ENCODE results near the gene ZNF318.

DNA sequence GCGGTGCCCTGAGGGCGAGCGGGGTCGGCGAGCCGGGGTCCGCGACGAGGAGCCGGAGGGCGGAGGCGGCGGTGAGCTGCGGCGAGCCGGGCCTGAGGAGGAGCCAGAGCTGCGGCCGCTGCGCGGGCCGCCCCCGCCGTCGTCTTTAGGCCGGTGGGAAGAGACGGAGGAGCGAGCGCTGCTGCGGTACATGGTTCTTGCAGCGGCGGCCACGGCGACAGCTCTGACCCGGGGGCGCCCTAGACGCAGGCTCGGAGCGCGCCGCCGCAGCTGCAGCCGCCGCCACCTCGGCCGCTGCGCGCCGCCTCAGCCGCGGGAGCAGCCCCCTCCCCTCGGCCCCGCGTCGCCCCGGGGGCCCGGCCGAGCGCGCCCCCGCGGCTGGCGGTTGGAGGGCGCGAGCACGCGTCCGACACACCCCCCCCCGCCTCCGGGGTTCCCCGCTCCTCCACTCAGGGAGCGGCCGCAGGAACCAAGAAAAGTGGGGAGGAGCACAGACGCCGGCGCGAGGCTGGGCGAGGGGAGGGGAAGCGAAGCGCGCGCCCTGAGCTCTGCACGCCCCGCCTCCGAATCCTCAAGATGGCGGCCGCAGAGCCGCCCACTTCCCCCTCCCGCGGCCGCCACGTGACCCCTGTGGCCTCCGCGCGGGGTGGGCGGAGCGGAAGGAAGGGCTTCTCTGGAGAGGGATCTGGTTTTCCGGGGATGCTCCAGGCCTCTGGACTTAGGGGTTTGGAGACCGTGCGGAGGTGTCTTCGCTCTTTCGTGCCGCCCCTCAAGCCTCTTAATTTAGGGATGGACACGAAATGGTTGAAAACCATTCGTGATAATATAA lies at the start of gene ZNF318:
- TF ChIP-seq, protein P1, sequence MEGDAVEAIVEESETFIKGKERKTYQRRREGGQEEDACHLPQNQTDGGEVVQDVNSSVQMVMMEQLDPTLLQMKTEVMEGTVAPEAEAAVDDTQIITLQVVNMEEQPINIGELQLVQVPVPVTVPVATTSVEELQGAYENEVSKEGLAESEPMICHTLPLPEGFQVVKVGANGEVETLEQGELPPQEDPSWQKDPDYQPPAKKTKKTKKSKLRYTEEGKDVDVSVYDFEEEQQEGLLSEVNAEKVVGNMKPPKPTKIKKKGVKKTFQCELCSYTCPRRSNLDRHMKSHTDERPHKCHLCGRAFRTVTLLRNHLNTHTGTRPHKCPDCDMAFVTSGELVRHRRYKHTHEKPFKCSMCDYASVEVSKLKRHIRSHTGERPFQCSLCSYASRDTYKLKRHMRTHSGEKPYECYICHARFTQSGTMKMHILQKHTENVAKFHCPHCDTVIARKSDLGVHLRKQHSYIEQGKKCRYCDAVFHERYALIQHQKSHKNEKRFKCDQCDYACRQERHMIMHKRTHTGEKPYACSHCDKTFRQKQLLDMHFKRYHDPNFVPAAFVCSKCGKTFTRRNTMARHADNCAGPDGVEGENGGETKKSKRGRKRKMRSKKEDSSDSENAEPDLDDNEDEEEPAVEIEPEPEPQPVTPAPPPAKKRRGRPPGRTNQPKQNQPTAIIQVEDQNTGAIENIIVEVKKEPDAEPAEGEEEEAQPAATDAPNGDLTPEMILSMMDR (IDR thresholded peaks at IDR 0.05), result no peak
- TF ChIP-seq RFX5 (IDR thresholded peaks at IDR 0.05; ENCODE audit: low read length) (no peak), JUND (IDR thresholded peaks at IDR 0.05) (no peak), TEAD4 (IDR thresholded peaks at IDR 0.05; ENCODE audit: borderline replicate concordance, insufficient read depth) (0 out of 2 replicates have a peak, but pooled peaks have one; percentile 25), EZH2phosphoT487 (IDR thresholded peaks at IDR 0.05; ENCODE audit: borderline replicate concordance, low read depth) (no peak), SIN3A (IDR thresholded peaks at IDR 0.05; ENCODE audit: borderline replicate concordance, low read depth, low read length) (0 out of 2 replicates have a peak, but pooled peaks have one; percentile 38), TAF1 (IDR thresholded peaks at IDR 0.05; ENCODE audit: borderline replicate concordance, low read depth, low read length) (peak; percentile 58; the same call in 1 of the 2 replicates)

Data from SK-N-SH (cell line).